WTC11 (cell line): ENCODE results near the gene GPR137B. TPM values are rescaled to one million over a fixed set of nuclear protein-coding genes. Genes with fewer than 3 reads are reported as not detected.
"Not testable (repeated sequence)": the region's sequence is repeated elsewhere in the genome, so short reads cannot be mapped to it uniquely, and the experiment has no call there.

Experiments
- ATAC-seq: fragments of 200-7000 bp; cut with Tn5 transposase; 2 replicates; pipeline ENCODE4 v1.10.0; 2021; ENCODE audit warnings: mild to moderate bottlenecking, moderate library complexity
- CTCF ChIA-PET: fragments of 300-600 bp; sonication (Branson Sonifier 250); formaldehyde crosslinking; loops from one replicate; lab custom pipeline; 2021; ENCODE audit warnings: antibody characterized with exemption; lab: Charles Lee
- POLR2A ChIA-PET: fragments of 350-600 bp; sonication (Branson Sonifier 250); formaldehyde crosslinking; loops from one replicate; lab custom pipeline; 2021; ENCODE audit warnings: antibody characterized with exemption; lab: Charles Lee
- DNase-seq: peaks from one replicate; pipeline ENCODE4 v3.0.0; 2021; ENCODE audit warnings: low spot score
- H3K27ac Mint-ChIP-seq: 2 replicates; pipeline ENCODE4 v1.8.0; 2021; ENCODE audit warnings: mixed read lengths
- H3K27me3 Mint-ChIP-seq: 2 replicates; pipeline ENCODE4 v1.8.0; 2021; ENCODE audit warnings: low read depth, mild to moderate bottlenecking, moderate library complexity, mixed read lengths
- H3K36me3 Mint-ChIP-seq: 2 replicates; pipeline ENCODE4 v1.8.0; 2021; ENCODE audit warnings: mixed read lengths
- H3K4me1 Mint-ChIP-seq: 2 replicates; pipeline ENCODE4 v1.8.0; 2022; ENCODE audit warnings: mixed read lengths
- H3K4me3 Mint-ChIP-seq: 2 replicates; pipeline ENCODE4 v1.8.0; 2021; ENCODE audit warnings: mild to moderate bottlenecking, moderate library complexity, mixed read lengths
- H3K9me3 Mint-ChIP-seq: 2 replicates; pipeline ENCODE4 v1.8.0; 2021; ENCODE audit warnings: mixed read lengths
- AR ChIP-seq: fragments of 250-450 bp; sonication (Bioruptor Pico); IDR thresholded peaks from 2 replicates; pipeline ENCODE4 v1.9.0; 2021; ENCODE audit warnings: mild to moderate bottlenecking
- E2F4 ChIP-seq: sonication (generic); formaldehyde crosslinking; IDR thresholded peaks from 2 replicates; pipeline ENCODE4 v1.8.1; 2022; ENCODE audit warnings: low read depth, mild to moderate bottlenecking, moderate library complexity, missing genetic modification reagents, borderline replicate concordance
- GRHL2 ChIP-seq: fragments of 250-450 bp; sonication (Bioruptor Pico); IDR thresholded peaks from 2 replicates; pipeline ENCODE4 v1.8.0; 2022; ENCODE audit warnings: mild to moderate bottlenecking, moderate library complexity; ENCODE audit not compliant: insufficient replicate concordance, severe bottlenecking
- NFATC4 ChIP-seq: fragments of 250-450 bp; sonication (Bioruptor Pico); IDR thresholded peaks from 2 replicates; pipeline ENCODE4 v1.9.0; 2021; ENCODE audit warnings: mild to moderate bottlenecking
- SMAD4 ChIP-seq: sonication (generic); formaldehyde crosslinking; IDR thresholded peaks from 2 replicates; pipeline ENCODE4 v1.8.0; 2022; ENCODE audit warnings: mild to moderate bottlenecking, missing genetic modification reagents
- ZNF263 ChIP-seq: sonication (generic); formaldehyde crosslinking; IDR thresholded peaks from 2 replicates; pipeline ENCODE4 v1.8.1; 2022; ENCODE audit warnings: low read depth, mild to moderate bottlenecking, moderate library complexity, missing genetic modification reagents
- ZNF396 ChIP-seq: fragments of 250-450 bp; sonication (Bioruptor Pico); IDR thresholded peaks from 2 replicates; pipeline ENCODE4 v1.8.0; 2021; ENCODE audit warnings: mild to moderate bottlenecking, moderate library complexity, borderline replicate concordance
- ZNF532 ChIP-seq: fragments of 250-450 bp; sonication (Bioruptor Pico); IDR thresholded peaks from 2 replicates; pipeline ENCODE4 v1.9.0; 2021; ENCODE audit warnings: mild to moderate bottlenecking, borderline replicate concordance
- total RNA-seq: library from RNA; stranded (reverse); gene quantifications from 3 replicates; pipeline ENCODE4 v1.2.3, GENCODE V29; 2021

GPR137B gene
- total RNA-seq, 1 experiment from 2014 or later, result 6.3 TPM

- DNase-seq (no peak), ATAC-seq (no peak)
- Mint-ChIP-seq H3K27me3 (peaks cover 1% of the 10 kb centered on the region; the same call in 1 of the 2 replicates), H3K36me3 (peaks cover 13% of the 10 kb centered on the region), H3K9me3 (peaks cover 12% of the 10 kb centered on the region), H3K4me3 (no peak overlapping the region), H3K4me1 (peaks cover 7% of the 10 kb centered on the region), H3K27ac (no peak overlapping the region)
- ChIA-PET POLR2A (no interaction called here), CTCF (interaction anchor here (1.0 to 1.9 kb wide), 3 partner anchors 12 to 19 kb away, joined by 4 to 5 read pairs (median 4); no protein-coding TSS in a partner anchor)
- TF ChIP-seq ZNF396 (CRISPR knock-in tag), result no peak
- no peak for TF ChIP-seq GRHL2 (CRISPR knock-in tag)
Observed at GRCh38 chr1:236156512-236157208, 14.3 kb downstream of the GPR137B start.

- H3K4me3 Mint-ChIP-seq, POLR2A ChIA-PET, H3K27me3 Mint-ChIP-seq, H3K27ac Mint-ChIP-seq, H3K4me1 Mint-ChIP-seq, DNase-seq, ATAC-seq: not testable (repeated sequence)
- Mint-ChIP-seq H3K9me3 (peaks cover 25% of the 10 kb centered on the region), H3K36me3 (peaks cover 27% of the 10 kb centered on the region)
- CTCF ChIA-PET, result interaction anchor here (0.8 kb wide), 1 partner anchor 11 kb away, joined by 4 read pairs; no protein-coding TSS in a partner anchor
Observed at GRCh38 chr1:236158072-236158471, 15.7 kb downstream of the GPR137B start.

- Mint-ChIP-seq H3K27me3 (peaks cover 7% of the 10 kb centered on the region; the same call in 1 of the 2 replicates), H3K27ac (no peak overlapping the region), H3K4me1 (peaks cover 7% of the 10 kb centered on the region), H3K4me3 (no peak overlapping the region), H3K36me3 (peaks cover 33% of the 10 kb centered on the region), H3K9me3 (peaks cover 31% of the 10 kb centered on the region)
- CTCF ChIA-PET, result interaction anchor here (0.8 kb wide), 1 partner anchor 11 kb away, joined by 4 read pairs; no protein-coding TSS in a partner anchor
- POLR2A ChIA-PET, result no interaction called here
- ATAC-seq (no peak), DNase-seq (no peak)
- no peak for TF ChIP-seq ZNF532 (CRISPR knock-in tag)
Observed at GRCh38 chr1:236158719-236159118, 16.4 kb downstream of the GPR137B start.

- Mint-ChIP-seq H3K4me3 (no peak overlapping the region), H3K9me3 (peaks cover 31% of the 10 kb centered on the region), H3K4me1 (peaks cover 7% of the 10 kb centered on the region), H3K36me3 (peaks cover 38% of the 10 kb centered on the region), H3K27ac (no peak overlapping the region), H3K27me3 (peaks cover 7% of the 10 kb centered on the region)
- ATAC-seq (no peak), DNase-seq (no peak)
- POLR2A ChIA-PET, result no interaction called here
- CTCF ChIA-PET, result no interaction called here
- TF ChIP-seq NFATC4 (CRISPR knock-in tag), result no peak
- no peak for TF ChIP-seq SMAD4 (CRISPR knock-in tag)
- TF ChIP-seq ZNF263 (CRISPR knock-in tag), result no peak
- TF ChIP-seq E2F4, result no peak
- no peak for TF ChIP-seq AR (CRISPR knock-in tag)
- TF ChIP-seq ZNF396 (CRISPR knock-in tag), result no peak
Observed at GRCh38 chr1:236159704-236160539, 17.6 kb downstream of the GPR137B start.
